ENCODE data around the gene ACTR8.

The ACTR8 gene

GRCh38 chr3:53863145-53863544 is 18.8 kb downstream of the ACTR8 start:
- DNase-seq: no peak

DNA sequence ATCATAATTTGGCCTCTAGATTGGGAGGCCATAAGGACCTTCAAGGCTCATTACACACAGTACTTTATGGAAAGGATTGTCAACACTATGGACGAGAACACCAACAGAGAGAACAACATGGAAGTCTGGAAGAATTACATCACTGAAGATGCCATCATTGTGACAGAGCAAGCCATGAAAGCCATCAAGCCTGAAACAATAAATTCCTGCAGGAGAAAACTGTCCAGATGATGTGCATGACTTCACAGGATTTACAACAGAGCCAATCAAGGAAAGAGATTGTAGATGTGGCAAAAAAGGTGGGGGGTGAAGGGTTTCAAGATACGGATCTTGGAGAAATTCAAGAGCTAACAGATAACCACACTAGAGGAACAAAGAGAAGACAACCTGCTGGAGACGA is 19.7 kb downstream of the ACTR8 start:
- DNase-seq: no peak

- no peak for DNase-seq
Observed at GRCh38 chr3:53860196-53860595, 21.8 kb downstream of the ACTR8 start.

- no peak for DNase-seq
Observed at GRCh38 chr3:53859178-53859577, 22.8 kb downstream of the ACTR8 start.

DNA sequence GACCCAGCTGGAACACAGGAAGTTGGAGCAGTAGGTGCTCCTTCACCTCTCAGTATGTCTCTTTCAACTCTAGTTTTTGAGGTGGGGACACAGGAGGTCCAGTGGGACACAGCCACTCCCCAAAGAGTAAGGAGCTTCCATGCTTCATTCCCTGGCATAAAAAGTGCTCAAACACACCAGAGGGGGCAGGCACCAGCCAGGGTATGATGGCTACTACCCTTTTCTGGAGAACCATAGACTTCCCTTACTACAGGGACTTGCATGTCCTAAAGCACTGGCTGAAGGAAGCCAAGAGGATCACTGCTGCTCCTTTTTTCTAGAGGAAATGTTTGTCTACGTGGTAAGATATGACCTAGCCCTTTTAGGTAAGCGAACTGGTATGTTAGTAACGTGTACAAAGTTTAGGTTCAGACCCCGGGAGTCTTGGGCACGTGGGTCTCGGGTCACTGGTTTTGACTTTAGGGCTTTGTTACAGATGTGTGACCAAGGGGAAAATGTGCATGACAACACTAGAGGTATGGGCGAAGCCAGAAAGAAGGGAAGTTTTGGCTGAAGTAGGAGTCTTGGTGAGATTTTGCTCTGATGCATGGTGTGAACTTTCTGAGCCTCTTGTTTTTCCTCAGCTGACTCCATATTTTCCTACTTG is 23.7 kb downstream of the ACTR8 start:
- no peak for DNase-seq

DNA sequence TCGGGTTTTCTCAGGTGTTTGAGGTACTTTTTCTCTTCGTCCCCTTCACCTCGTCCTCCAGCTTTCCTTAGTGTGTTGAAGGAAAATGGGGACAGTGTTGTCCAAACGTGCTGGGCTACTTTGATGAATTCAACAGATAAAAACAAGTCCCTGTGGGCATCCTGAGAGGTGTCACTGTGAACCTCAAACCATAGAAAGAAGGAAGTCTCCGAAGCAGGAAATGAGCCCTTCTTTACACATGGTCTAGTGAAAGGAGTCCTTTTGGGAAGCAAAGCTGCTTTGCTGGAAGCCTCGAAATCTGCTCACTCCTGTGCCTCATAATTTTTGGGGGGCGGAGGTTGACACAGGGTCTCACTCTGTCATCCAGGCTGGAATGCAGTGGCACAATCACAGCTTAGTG is 25.0 kb downstream of the ACTR8 start:
- no peak for DNase-seq

- DNase-seq: no peak
Observed at GRCh38 chr3:53850895-53851294, 31.1 kb downstream of the ACTR8 start.

DNA sequence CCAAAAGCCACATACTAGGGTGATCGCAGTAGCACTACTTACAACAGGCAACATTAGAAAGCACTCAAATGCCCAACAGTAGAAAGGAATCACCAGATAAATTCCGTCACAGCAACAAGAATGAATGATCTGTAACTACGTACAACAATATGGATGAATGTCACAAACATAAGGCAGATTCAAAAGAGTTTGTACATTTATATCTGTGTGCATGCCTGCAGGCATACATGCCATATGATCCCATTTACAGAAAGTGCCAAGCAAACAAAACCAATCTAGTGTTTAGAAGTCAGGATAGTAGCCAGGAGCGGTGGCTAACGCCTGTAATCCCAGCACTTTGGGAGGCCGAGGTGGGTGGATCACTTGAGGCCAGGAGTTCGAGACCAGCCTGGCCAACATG is 32.0 kb downstream of the ACTR8 start:
- no peak for DNase-seq

- DNase-seq: no peak
Observed at GRCh38 chr3:53846851-53847155, 35.1 kb downstream of the ACTR8 start.

GRCh38 chr3:53846134-53846850 is 35.7 kb downstream of the ACTR8 start, which contains the start of the genes CHDH and IL17RB:
TSS of gene CHDH (minus strand) at chr3:53846419. CDS start at chr3:53824008, 22,411 bp downstream.
TSS of gene IL17RB (plus strand) at chr3:53846568. CDS start at chr3:53846589, 21 bp downstream.
- peak; percentile 57 for DNase-seq

- DNase-seq: no peak
Observed at GRCh38 chr3:53845881-53846133, 36.1 kb downstream of the ACTR8 start.

GRCh38 chr3:53845103-53845880 is 36.7 kb downstream of the ACTR8 start:
- DNase-seq: no peak

DNA sequence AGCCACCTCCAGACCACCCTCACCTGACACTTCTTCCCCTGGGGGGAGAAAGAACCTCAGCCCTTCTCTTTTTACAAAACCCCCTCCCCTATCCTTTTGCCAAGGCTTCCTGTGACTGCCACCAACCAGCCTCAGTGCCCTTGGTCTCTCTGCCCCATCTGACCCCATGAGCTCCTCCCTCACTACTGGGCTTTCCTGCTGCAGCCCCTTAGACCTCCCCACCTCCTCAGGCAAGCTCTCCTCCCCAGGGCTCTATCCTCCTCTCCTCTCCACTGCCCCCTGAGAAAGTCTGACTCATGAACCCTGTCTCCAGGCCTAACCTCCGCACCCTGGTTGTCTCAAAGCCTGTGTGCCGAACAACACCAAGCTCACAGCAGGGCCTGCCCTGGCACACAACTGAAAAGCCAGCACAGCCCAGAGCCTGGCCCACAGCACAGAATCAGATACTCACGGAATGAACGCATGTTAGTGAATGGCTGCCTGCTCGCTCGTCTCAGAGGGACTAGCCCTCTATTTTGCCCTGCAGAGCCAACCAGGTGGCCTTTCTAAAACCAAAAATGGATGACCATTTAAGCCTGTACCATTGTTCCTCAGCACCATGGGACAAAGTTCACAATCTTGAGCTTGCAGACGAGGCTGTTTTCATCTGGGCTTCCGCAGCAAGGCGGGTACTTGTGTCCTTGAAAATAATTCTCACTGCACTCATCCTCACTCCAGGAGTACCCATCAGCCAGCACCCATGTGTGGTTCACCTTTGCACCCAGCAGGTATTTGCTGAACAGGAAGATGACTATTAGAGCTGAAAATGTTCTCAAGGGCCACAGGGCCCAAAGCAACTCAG is 37.5 kb downstream of the ACTR8 start:
- no peak for DNase-seq

- peak; percentile 22 for DNase-seq
Observed at GRCh38 chr3:53843195-53844177, 38.5 kb downstream of the ACTR8 start.

- peak; percentile 28 for DNase-seq
Observed at GRCh38 chr3:53842436-53843194, 39.3 kb downstream of the ACTR8 start.

GRCh38 chr3:53841296-53841695 is 40.7 kb downstream of the ACTR8 start:
- peak; percentile 35 for DNase-seq

- DNase-seq: peak; percentile 42
Observed at GRCh38 chr3:53837331-53837730, 44.6 kb downstream of the ACTR8 start.

DNA sequence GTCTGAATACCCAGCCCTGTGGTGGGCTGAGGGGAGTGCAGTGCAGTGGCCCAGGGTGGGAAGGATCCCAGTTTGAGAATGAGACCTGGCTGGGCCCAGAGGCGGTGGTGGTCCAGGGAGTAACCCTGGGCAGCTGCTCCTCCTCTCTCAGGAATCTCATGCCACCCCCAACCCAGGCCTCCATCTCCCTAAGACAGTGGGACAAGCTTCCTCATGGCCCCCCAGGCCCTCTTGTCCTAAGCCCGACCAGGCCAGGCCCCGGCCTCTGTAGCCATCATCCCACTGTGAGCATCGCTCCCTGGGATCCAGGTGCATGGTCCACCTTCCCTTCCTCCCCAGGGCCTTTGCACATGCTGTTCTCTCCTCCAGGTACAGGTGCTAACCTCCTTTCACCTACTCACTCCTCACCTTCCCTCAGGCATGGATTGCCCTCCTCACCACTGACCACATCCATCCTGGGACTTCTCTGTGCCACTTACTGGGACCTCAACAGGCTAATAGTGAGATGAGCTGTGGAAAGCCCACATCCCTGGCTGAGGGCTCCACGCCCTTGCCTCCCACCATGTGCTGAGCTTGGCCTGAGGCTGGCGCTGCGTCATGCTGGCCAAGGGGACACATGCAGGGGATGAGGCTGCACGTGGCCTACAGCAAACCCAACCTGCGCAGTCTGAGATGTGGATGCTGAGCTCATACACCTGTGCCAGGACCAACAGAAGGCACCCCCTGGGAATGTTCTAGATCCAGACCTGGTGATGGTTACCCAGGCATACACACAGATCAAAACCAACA is 45.7 kb downstream of the ACTR8 start:
- peak; percentile 29 for DNase-seq

- no peak for DNase-seq
Observed at GRCh38 chr3:53835257-53835656, 46.7 kb downstream of the ACTR8 start.

DNA sequence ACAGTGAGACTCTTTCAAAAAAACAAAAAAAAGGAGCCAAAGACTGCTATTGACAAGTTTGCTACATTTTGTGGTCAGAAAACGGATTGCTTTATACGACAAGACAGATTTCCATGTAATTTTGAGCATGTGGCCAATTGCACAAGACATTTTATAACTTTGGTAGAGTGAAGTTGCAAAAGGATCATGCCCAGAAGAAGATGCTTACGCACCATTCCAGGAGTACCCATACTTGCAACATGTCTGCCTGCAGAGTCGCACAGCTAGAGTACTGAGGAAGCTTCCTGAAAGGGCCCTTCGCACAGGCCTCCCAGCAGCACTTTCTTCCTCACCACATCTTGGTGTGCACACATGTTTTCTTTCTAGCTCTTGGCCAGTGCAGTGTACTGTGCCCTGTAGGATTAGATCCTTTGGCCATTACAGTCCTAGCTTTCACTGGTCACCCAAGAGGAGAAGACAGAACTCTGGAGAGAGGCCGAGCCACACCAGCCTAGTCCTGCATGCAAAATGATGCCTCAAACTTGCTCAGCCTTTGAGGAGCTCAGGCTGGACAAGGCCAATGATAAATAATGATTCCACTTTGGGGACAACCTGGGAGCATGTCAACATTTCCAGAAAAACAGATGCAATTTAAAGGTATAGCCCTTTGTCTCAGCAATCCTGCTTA is 47.4 kb downstream of the ACTR8 start:
- DNase-seq: no peak

All from activated CD8-positive, alpha-beta memory T cell treated with anti-CD3 and anti-CD28 coated beads, Interleukin-2, amount 50 U/mL, for 48 hours (primary cell).